HepG2 (cell line): ENCODE data around the gene SH2D3C. TPM values are rescaled to one million over a fixed set of nuclear protein-coding genes. Genes with fewer than 3 reads are reported as not detected.

Experiments used
- ATAC-seq: fragments of 200-7000 bp; cut with Tn5 transposase; 3 replicates; pipeline ENCODE4 v1.9.1; 2020; ENCODE audit warnings: mild to moderate bottlenecking, moderate library complexity
- BruUV-seq: library from RNA; stranded (reverse); fragments of 400-500 nt; replicated peaks from 2 replicates; lab custom pipeline; 2021; lab: Mats Ljungman, UMichigan
- CTCF ChIA-PET: fragments of 300-600 bp; formaldehyde crosslinking; extraction: SDS; loops from one replicate; lab custom pipeline; 2021; ENCODE audit warnings: low total read pairs, inconsistent platforms, low intra/inter-chr PET ratio; lab: Yijun Ruan, JAX
- POLR2A ChIA-PET: fragments of 350-600 bp; sonication (Branson Sonifier 250); formaldehyde crosslinking; loops from one replicate; lab custom pipeline; 2020; ENCODE audit warnings: antibody characterized with exemption, inconsistent platforms; lab: Yijun Ruan, JAX
- DNase-seq: peaks from one replicate; pipeline ENCODE4 v3.0.0-alpha.2; 2015; ENCODE audit warnings: low spot score
- FAIRE-seq: peaks from 3 replicates; lab custom pipeline; 2011; peaks lifted over from hg19 to GRCh38; lab: Jason Lieb, UNC
- H2AFZ ChIP-seq: one replicate; pipeline ENCODE4 v1.6.1; 2011; ENCODE audit warnings: low read length, inconsistent platforms
- H3K27ac ChIP-seq: fragments of 300-600 bp; 3 replicates; pipeline ENCODE4 v1.8.0; 2011; ENCODE audit warnings: mixed run types, mild to moderate bottlenecking, mixed read lengths, low read length, inconsistent platforms; ENCODE audit not compliant: insufficient read depth; ENCODE audit errors: extremely low read length
- H3K27me3 ChIP-seq, 2 experiments: fragments of 200-600 bp in 1 of 2; 2 replicates in 1 of 2; 3 replicates in 1 of 2; pipeline versions ENCODE4 v1.6.0 to v1.8.0; 2011; ENCODE audit warnings: low read length in 2 of 2, mild to moderate bottlenecking in 2 of 2, moderate library complexity in 2 of 2, inconsistent platforms in 1 of 2; ENCODE audit not compliant: insufficient read depth in 2 of 2, control insufficient read depth in 1 of 2
- H3K36me3 ChIP-seq, 2 experiments: fragments of 200-600 bp in 1 of 2; replicated peaks in 1 of 2; 2 replicates in 1 of 2; 3 replicates in 1 of 2; pipeline versions ENCODE4 v1.5.1 to v1.8.0; 2011; ENCODE audit warnings: low read length in 2 of 2, inconsistent platforms in 1 of 2; ENCODE audit not compliant: insufficient read depth in 2 of 2, control insufficient read depth in 1 of 2
- H3K4me1 ChIP-seq: 2 replicates; pipeline ENCODE4 v1.5.1; 2012; ENCODE audit warnings: low read length, inconsistent platforms; ENCODE audit not compliant: insufficient read depth
- H3K4me2 ChIP-seq: 2 replicates; pipeline ENCODE4 v1.6.0; 2011; ENCODE audit warnings: low read depth, low read length, inconsistent platforms
- H3K4me3 ChIP-seq, 3 experiments: fragments of 200-600 bp in 1 of 3; sonication (generic), shearing (Covaris generic) in 1 of 3; replicated peaks in 1 of 3; 2 replicates each; pipeline ENCODE4 v1.5.1; 2011 to 2016; ENCODE audit warnings: low read length in 3 of 3, inconsistent platforms in 2 of 3, low read depth in 2 of 3, mild to moderate bottlenecking in 2 of 3, control low read depth in 1 of 3, mixed read lengths in 1 of 3; ENCODE audit not compliant: insufficient read depth in 1 of 3
- H3K79me2 ChIP-seq: one replicate; pipeline ENCODE4 v1.6.1; 2011; ENCODE audit warnings: low read length, inconsistent platforms; ENCODE audit not compliant: insufficient read depth
- H3K9ac ChIP-seq: 2 replicates; pipeline ENCODE4 v1.6.0; 2011; ENCODE audit warnings: mild to moderate bottlenecking, low read depth, low read length, inconsistent platforms; ENCODE audit not compliant: insufficient read depth
- H3K9me3 ChIP-seq: 2 replicates; pipeline ENCODE4 v1.5.1; 2012; ENCODE audit warnings: mild to moderate bottlenecking, low read length
- H4K20me1 ChIP-seq: 2 replicates; pipeline ENCODE4 v1.6.0; 2011; ENCODE audit warnings: inconsistent platforms, mild to moderate bottlenecking, low read length, moderate library complexity; ENCODE audit not compliant: insufficient read depth
- CHD4 ChIP-seq: fragments of 200-600 bp; sonication (generic); IDR thresholded peaks from 2 replicates; pipeline ENCODE4 v1.7.0; 2017; ENCODE audit warnings: mild to moderate bottlenecking, low read length, borderline replicate concordance
- FOXK1 ChIP-seq: sonication (generic); formaldehyde crosslinking; IDR thresholded peaks from 2 replicates; pipeline ENCODE4 v1.4.0; 2020; ENCODE audit warnings: low read depth, missing genetic modification reagents, borderline replicate concordance
- GATAD1 ChIP-seq: IDR thresholded peaks from 2 replicates; pipeline ENCODE4 v1.6.1; 2016; ENCODE audit warnings: missing genetic modification reagents, missing compliant biosample characterization
- HDAC1 ChIP-seq: sonication (generic); formaldehyde crosslinking; IDR thresholded peaks from 2 replicates; pipeline ENCODE4 v1.5.1; 2020; ENCODE audit warnings: mild to moderate bottlenecking, missing genetic modification reagents
- HNF1B ChIP-seq: sonication (generic); formaldehyde crosslinking; IDR thresholded peaks from 2 replicates; pipeline ENCODE4 v1.5.1; 2020; ENCODE audit warnings: mild to moderate bottlenecking, moderate library complexity, missing genetic modification reagents
- KAT8 ChIP-seq: IDR thresholded peaks from 2 replicates; pipeline ENCODE4 v1.6.1; 2016; ENCODE audit warnings: missing genetic modification reagents, missing compliant biosample characterization
- MAZ ChIP-seq, 2 experiments: sonication (generic) in 1 of 2; formaldehyde crosslinking in 1 of 2; IDR thresholded peaks; 2 replicates each; pipeline versions ENCODE4 v1.5.0 to v1.6.1; 2012 to 2020; ENCODE audit warnings: low read depth in 2 of 2, mild to moderate bottlenecking in 2 of 2, borderline replicate concordance in 1 of 2, improper control_type of control experiment in 1 of 2, low read length in 1 of 2, missing genetic modification reagents in 1 of 2, moderate library complexity in 1 of 2
- SAP130 ChIP-seq: IDR thresholded peaks from 2 replicates; pipeline ENCODE4 v1.6.1; 2016; ENCODE audit warnings: low read depth
- SP5 ChIP-seq: IDR thresholded peaks from 2 replicates; pipeline ENCODE4 v1.6.1; 2016; ENCODE audit warnings: low read depth, borderline replicate concordance
- TRIM22 ChIP-seq: fragments of 450-650 bp; IDR thresholded peaks from 2 replicates; pipeline ENCODE4 v1.6.1; 2017
- ZNF629 ChIP-seq: sonication (generic); formaldehyde crosslinking; conservative IDR thresholded peaks from 2 replicates; pipeline ENCODE4 v1.5.0; 2020; ENCODE audit warnings: missing genetic modification reagents
- ZNF883 ChIP-seq: sonication (generic); formaldehyde crosslinking; IDR thresholded peaks from 2 replicates; pipeline ENCODE4 v1.5.1; 2020; ENCODE audit warnings: mild to moderate bottlenecking, missing genetic modification reagents; ENCODE audit errors: not compliant biosample characterization
- WGBS: methylation state at CpG from one replicate; pipeline ENCODE4 v1.1.6; 2017; ENCODE audit warnings: low lambda C conversion rate; 5-methylcytosine and 5-hydroxymethylcytosine counted together
- in situ Hi-C: cut with HindIII; loops from 2 replicates; pipeline ENCODE4 v1.10.0; 2017; ENCODE audit warnings: low pct_unique_long_range_greater_than_20kb; ENCODE audit not compliant: extremely low pct_ligation_motif_present
- intact Hi-C: fragments of 100-400 bp; cut with micrococcal nuclease; formaldehyde crosslinking; loops from one replicate; pipeline ENCODE4 v1.10.0; 2022; ENCODE audit not compliant: unreplicated experiment
- polyA plus RNA-seq, 8 experiments: library from polyadenylated mRNA; depleted of rRNA in 3 of 8; stranded (reverse) in 7 of 8; unstranded in 1 of 8; fragments of >200 nt; fragmentation: Illumina TruSeq in 4 of 8; extraction: Trizol in 4 of 8; gene quantifications; 2 replicates each; pipeline versions ENCODE4 v1.2.1 to v1.2.3, GENCODE V29; 2011 to 2016; ENCODE audit warnings: low read depth in 4 of 8, missing spikeins in 1 of 8, mixed read lengths in 1 of 8; ENCODE audit not compliant: insufficient read depth in 1 of 8
- total RNA-seq, 5 experiments: library from RNA; depleted of rRNA; stranded (reverse); fragments of >200 nt; fragmentation: Illumina TruSeq; extraction: Trizol; gene quantifications; 2 replicates each; pipeline ENCODE4 v1.2.3, GENCODE V29; 2016; ENCODE audit warnings: low read depth in 1 of 5

Gene SH2D3C
- total and polyA plus RNA-seq, 2 of the 13 experiments (the other 11 are each of a cell fraction or from before 2014, with no cell fraction given) = not detected

GRCh38 chr9:127772603-127773002 lies 5.9 kb downstream of the SH2D3C start:
- Histone ChIP-seq H4K20me1 (no peaks in the 10 kb centered on the region), H3K79me2 (no peaks in the 10 kb centered on the region), H3K4me3 (no peak overlapping the region), H3K4me2 (no peak overlapping the region), H3K9me3 (no peaks in the 10 kb centered on the region), H3K9ac (no peak overlapping the region), H3K27ac (no peak overlapping the region), H3K4me1 (peaks cover 9% of the 10 kb centered on the region), H2AFZ (no peak overlapping the region)
- WGBS = 63% methylated on average over 5 of the region's 5 CpGs
- ChIA-PET CTCF (no interaction called here), POLR2A (no interaction called here)
- ATAC-seq (no peak), DNase-seq (no peak)
- TF ChIP-seq ZNF883 = no peak
- TF ChIP-seq ZNF629 = peak; percentile 64
- TF ChIP-seq, all 625 proteins: peak for 1
- no peak for FAIRE-seq
- Histone ChIP-seq H3K36me3 (no peaks in the 10 kb centered on the region), H3K27me3 (peaks cover 2 to 41% of the 10 kb centered on the region in 2 experiments; a peak in 3 of 5 replicates)
- in situ Hi-C loops (no loop called here), intact Hi-C loops (no loop called here)
- no TSS peak for BruUV-seq

- peak overlapping the region in 2 of 3 experiments; percentile 45 to 70; a peak in 3 of 6 replicates for H3K4me3 ChIP-seq
- no TSS peak for BruUV-seq
- FAIRE-seq (no peak), DNase-seq (no peak), ATAC-seq (no peak)
- no peaks in the 10 kb centered on the region for H3K36me3 ChIP-seq
- no peaks in the 10 kb centered on the region for H3K79me2 ChIP-seq
- H3K27me3 ChIP-seq = peaks cover 2 to 46% of the 10 kb centered on the region in 2 experiments; a peak in 3 of 5 replicates
- no peak overlapping the region for H3K27ac ChIP-seq
- peak overlapping the region; percentile 62 for H3K4me2 ChIP-seq
- no peaks in the 10 kb centered on the region for H4K20me1 ChIP-seq
- peaks cover 9% of the 10 kb centered on the region for H3K4me1 ChIP-seq
- 8% methylated on average over 7 of the region's 19 CpGs for WGBS
- no peak overlapping the region for H2AFZ ChIP-seq
- intact Hi-C loops = no loop called here
- CTCF ChIA-PET = no interaction called here
- H3K9me3 ChIP-seq = no peaks in the 10 kb centered on the region
- no peak overlapping the region for H3K9ac ChIP-seq
- in situ Hi-C loops = no loop called here
- POLR2A ChIA-PET = interaction anchor here (0.9 to 1.3 kb wide), 9 partner anchors 14 to 321 kb away, joined by 3 to 9 read pairs (median 5); partner anchors contain the start of genes CDK9, PTRH1, TOR2A and TTC16
- no peak for TF ChIP-seq TRIM22
- 0 out of 2 replicates have a peak, but pooled peaks have one; percentile 8 for TF ChIP-seq MAZ (IDR thresholded peaks at IDR 0.05; ENCODE audit: borderline replicate concordance, low read depth, low read length)
- TF ChIP-seq MAZ (CRISPR knock-in tag; IDR thresholded peaks at IDR 0.05; ENCODE audit: low read depth) = no peak
- peak; percentile 20; the same call in 1 of the 2 replicates for TF ChIP-seq CHD4
- peak; percentile 6; the same call in 1 of the 2 replicates for TF ChIP-seq SAP130 (CRISPR knock-in tag)
- peak; percentile 6; the same call in 1 of the 2 replicates for TF ChIP-seq SP5 (CRISPR knock-in tag)
- no peak for TF ChIP-seq GATAD1
- 0 out of 2 replicates have a peak, but pooled peaks have one; percentile 22 for TF ChIP-seq HDAC1 (CRISPR knock-in tag)
- no peak for TF ChIP-seq FOXK1 (CRISPR knock-in tag)
- TF ChIP-seq HNF1B (CRISPR knock-in tag) = 0 out of 2 replicates have a peak, but pooled peaks have one; percentile 34
- TF ChIP-seq KAT8 (CRISPR knock-in tag) = 0 out of 2 replicates have a peak, but pooled peaks have one; percentile 1
- peak; percentile 73 for TF ChIP-seq ZNF629
Measured at GRCh38 chr9:127771570-127772189, 6.8 kb downstream of the SH2D3C start.
